ENCODE results near the gene POLG.

Gene POLG

DNA sequence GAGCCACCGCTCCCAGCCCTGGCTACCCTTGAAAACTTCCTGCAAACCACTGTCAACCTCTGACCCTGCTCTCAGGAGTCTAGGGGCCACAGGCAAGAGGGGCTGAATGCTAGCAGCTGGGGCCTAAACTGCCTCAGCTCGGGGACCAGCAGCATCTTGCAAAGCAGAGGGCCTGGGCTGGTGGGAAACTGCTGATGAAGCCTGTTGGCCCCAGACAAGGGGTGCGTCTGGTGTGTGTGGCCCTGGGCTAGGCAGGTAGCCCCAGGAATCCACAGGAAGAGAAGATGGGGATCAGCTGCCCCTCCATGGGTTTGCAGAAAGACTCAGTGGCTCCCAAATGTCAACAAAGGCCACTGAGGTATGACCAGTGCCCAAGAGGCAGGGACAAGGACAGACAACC lies 8.2 kb upstream of the POLG start:
- no peaks in the 10 kb centered on the region for H3K9me3 Mint-ChIP-seq
- no peak for DNase-seq
- no peak for ATAC-seq
- H3K4me3 Mint-ChIP-seq = no peak overlapping the region
- peaks cover 7% of the 10 kb centered on the region for H3K4me1 Mint-ChIP-seq
- peaks cover 22% of the 10 kb centered on the region for H3K27me3 Mint-ChIP-seq
- H3K27ac Mint-ChIP-seq = no peak overlapping the region

GRCh38 chr15:89341316-89342005 lies 6.8 kb upstream of the POLG start:
- Mint-ChIP-seq H3K27ac (no peak overlapping the region), H3K27me3 (peaks cover 14% of the 10 kb centered on the region), H3K9me3 (no peaks in the 10 kb centered on the region), H3K4me3 (no peak overlapping the region), H3K4me1 (peaks cover 21% of the 10 kb centered on the region)
- DNase-seq = no peak
- no peak for ATAC-seq

GRCh38 chr15:89340573-89340972 lies 5.9 kb upstream of the POLG start:
- Mint-ChIP-seq H3K27ac (no peak overlapping the region), H3K4me3 (no peak overlapping the region), H3K27me3 (peaks cover 7% of the 10 kb centered on the region), H3K9me3 (no peaks in the 10 kb centered on the region), H3K4me1 (peaks cover 24% of the 10 kb centered on the region)
- DNase-seq (no peak), ATAC-seq (no peak)

- no peak overlapping the region for H3K4me3 Mint-ChIP-seq
- H3K27ac Mint-ChIP-seq = no peak overlapping the region
- ATAC-seq (no peak), DNase-seq (no peak)
- peaks cover 0 to 7% of the 10 kb centered on the region in 2 donors for H3K9me3 Mint-ChIP-seq
- peaks cover 2% of the 10 kb centered on the region for H3K27me3 Mint-ChIP-seq
- peaks cover 34% of the 10 kb centered on the region for H3K4me1 Mint-ChIP-seq
Observed at GRCh38 chr15:89338036-89338435, 3.4 kb upstream of the POLG start.

DNA sequence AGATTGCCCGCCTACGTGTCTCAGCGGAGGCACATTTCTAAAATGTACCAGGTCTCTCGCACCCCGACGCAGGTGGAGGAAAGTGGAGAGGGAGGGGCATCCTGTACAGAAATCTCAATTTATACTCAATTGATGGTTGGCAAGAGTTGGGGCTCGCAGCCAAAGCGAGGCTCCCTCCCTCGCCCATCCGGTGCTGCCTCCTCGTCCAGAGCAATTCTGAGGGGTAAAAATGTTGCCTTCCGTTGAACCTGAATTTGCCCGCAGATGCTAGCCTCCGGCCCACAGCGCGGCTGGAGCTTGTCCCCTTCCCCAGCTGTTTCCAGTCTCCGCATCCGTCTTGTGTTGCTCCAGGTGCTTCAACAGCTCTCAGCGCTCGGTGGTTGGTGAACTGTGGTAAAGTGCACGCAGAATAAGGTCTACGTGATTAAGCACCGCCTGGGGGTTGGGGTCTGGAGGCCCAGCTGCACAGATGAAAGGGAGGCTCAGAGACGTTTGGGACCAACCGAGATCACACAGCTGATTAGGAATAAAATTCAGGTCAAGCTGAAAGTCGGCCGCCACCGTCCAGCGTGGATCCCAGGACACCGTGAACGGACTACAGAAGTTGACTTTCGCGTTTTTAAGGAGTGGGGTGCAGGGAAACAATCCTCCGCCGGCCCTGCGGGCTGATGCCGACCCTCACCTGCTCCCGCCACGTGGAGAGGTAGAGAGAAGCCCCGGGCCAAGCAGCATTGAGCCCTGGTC lies 846 bp upstream of the POLG start:
- ATAC-seq = peak; percentile 38
- peak overlapping the region; percentile 77 to 89 for H3K4me3 Mint-ChIP-seq
- H3K27me3 Mint-ChIP-seq = no peaks in the 10 kb centered on the region
- peaks cover 60% of the 10 kb centered on the region for H3K4me1 Mint-ChIP-seq
- peaks cover 0 to 7% of the 10 kb centered on the region in 2 donors for H3K9me3 Mint-ChIP-seq
- H3K27ac Mint-ChIP-seq = peak overlapping the region; percentile 90 to 100
- DNase-seq = no peak

- H3K27me3 Mint-ChIP-seq = no peaks in the 10 kb centered on the region
- peaks cover 74% of the 10 kb centered on the region for H3K4me1 Mint-ChIP-seq
- peak overlapping the region; percentile 79 to 89 for H3K4me3 Mint-ChIP-seq
- H3K27ac Mint-ChIP-seq = peak overlapping the region; percentile 82 to 87
- no peak for DNase-seq
- H3K9me3 Mint-ChIP-seq = peaks cover 0 to 7% of the 10 kb centered on the region in 2 donors
- no peak for ATAC-seq
Observed at GRCh38 chr15:89333959-89334509, 590 bp downstream of the POLG start.

DNA sequence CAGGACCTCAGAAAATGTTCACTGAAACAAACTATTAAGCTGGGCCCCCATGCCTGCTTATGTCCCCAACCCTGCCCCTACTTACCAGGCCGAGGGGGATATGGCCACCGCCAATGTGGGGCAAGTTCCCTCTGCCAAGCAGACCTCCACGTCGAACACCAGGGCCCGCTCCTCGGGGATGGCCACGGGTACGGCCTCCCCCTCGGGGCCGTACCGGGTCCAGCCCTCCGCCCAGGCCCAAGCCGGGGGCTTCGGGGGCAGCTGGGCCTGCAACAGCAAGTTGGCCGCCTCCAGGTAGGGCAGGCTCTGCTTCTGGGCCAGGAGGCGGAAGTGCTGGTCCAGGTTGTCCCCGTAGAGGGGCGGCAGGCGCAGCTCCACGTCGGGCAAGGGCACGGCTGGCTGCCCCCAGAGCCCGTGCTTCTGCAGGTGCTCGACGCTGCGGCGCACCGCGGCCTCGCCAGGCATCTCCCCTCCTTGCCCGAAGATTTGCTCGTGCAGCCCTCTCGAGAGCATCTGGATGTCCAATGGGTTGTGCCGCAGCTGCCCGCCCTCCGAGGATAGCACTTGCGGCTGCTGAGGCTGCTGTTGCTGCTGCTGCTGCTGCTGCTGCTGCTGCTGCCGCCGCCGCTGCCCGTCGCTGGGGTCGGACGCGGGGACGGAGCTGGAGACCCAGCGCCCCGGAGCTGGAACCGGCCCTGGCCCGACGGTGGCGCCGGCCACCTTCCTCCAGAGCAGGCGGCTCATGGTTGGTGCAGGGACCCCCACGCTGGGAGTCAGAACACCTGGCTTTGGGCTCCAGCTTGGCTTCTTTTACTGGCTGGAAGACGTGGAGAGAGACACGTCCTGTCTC lies 1.4 kb downstream of the POLG start:
- ATAC-seq = no peak
- Mint-ChIP-seq H3K27me3 (no peaks in the 10 kb centered on the region), H3K4me1 (peaks cover 77% of the 10 kb centered on the region), H3K27ac (peak overlapping the region; percentile 82 to 87), H3K9me3 (peaks cover 0 to 7% of the 10 kb centered on the region in 2 donors), H3K4me3 (peak overlapping the region; percentile 79 to 89)
- no peak for DNase-seq

DNA sequence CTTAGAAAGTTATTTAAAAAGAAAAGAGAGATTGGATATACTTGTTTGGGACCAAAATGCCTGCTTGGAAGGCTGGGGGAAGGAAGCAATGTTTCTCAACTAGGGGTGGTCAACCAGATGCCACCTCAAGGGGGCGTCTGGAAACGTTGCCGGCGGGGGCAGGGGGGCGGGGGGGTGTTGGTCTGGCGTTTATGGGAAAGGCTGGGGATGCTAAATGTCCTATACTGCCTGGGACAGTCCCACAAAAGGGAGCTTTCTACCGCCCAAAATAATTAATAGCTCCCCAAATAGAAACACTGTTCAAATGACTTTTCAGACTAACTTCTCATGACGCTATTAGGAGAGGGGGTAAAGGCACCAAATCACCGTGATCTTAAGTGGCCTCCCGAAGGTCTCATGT lies 2.2 kb downstream of the POLG start:
- Mint-ChIP-seq H3K27ac (peak overlapping the region in 1 of 2 donors; percentile 68), H3K27me3 (no peaks in the 10 kb centered on the region), H3K4me1 (peaks cover 69% of the 10 kb centered on the region), H3K9me3 (peaks cover 0 to 7% of the 10 kb centered on the region in 2 donors), H3K4me3 (peak overlapping the region; percentile 60 to 73)
- no peak for ATAC-seq
- DNase-seq = no peak

DNA sequence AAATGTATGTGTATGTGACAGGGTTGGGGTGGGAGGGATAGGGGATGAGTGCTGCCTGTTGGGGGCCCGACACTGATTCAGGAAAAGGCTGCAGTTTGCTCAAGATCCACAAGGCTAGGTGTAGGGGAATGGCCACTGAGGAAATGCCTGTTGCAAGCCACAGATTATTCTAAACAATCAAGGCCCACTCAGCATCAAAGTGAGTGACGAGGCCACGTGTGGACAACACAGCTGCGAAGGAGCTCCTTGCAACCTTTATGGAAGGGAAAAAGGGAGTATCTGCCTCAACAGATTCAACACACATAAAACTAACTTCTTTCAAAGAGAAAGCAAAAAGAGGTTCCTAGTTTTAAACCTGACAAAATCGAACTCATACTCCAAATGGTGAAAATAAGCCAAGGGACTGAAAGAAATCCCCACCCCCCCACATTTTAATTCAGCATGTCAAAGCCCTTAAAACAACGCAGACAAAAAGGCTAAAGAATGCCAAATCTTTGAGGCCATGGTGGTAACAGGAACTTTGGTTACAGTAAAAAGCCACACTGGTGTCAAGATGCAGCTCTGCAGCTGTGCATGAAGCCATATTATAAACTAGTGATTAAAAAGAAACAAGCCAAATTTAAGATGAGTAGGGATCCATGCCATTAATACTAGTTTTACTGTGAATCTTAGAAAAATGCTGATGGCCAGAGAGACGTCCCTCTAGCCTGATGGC lies 3.6 kb downstream of the POLG start:
- peaks cover 0 to 7% of the 10 kb centered on the region in 2 donors for H3K9me3 Mint-ChIP-seq
- H3K27me3 Mint-ChIP-seq = no peaks in the 10 kb centered on the region
- H3K4me3 Mint-ChIP-seq = peak overlapping the region; percentile 60 to 73
- DNase-seq (no peak), ATAC-seq (no peak)
- peaks cover 65% of the 10 kb centered on the region for H3K4me1 Mint-ChIP-seq
- no peak overlapping the region for H3K27ac Mint-ChIP-seq

DNA sequence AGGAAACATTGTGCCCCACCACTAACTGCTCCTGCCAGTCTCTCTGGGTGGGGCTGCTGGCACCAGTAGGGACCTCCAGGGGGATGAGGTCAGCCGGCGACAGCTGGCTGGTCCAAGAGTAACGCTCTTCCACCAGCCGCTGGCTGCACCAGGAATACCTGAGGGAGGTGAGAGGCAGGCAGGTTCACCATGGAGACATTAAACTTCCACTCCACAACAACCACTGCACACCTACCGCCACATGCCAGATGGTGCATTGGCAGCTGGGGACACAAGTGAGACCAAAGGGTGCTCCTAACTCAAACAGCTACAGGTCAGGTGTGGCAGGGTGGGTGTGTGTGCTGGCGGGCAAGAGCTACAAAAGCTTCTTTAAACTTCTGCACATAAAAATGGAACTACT lies 4.5 kb downstream of the POLG start:
- Mint-ChIP-seq H3K4me1 (peaks cover 58% of the 10 kb centered on the region), H3K9me3 (peaks cover 0 to 6% of the 10 kb centered on the region in 2 donors), H3K4me3 (peak overlapping the region; percentile 60 to 73), H3K27ac (peak overlapping the region in 1 of 2 donors; percentile 44), H3K27me3 (no peaks in the 10 kb centered on the region)
- DNase-seq (no peak), ATAC-seq (no peak)

DNA sequence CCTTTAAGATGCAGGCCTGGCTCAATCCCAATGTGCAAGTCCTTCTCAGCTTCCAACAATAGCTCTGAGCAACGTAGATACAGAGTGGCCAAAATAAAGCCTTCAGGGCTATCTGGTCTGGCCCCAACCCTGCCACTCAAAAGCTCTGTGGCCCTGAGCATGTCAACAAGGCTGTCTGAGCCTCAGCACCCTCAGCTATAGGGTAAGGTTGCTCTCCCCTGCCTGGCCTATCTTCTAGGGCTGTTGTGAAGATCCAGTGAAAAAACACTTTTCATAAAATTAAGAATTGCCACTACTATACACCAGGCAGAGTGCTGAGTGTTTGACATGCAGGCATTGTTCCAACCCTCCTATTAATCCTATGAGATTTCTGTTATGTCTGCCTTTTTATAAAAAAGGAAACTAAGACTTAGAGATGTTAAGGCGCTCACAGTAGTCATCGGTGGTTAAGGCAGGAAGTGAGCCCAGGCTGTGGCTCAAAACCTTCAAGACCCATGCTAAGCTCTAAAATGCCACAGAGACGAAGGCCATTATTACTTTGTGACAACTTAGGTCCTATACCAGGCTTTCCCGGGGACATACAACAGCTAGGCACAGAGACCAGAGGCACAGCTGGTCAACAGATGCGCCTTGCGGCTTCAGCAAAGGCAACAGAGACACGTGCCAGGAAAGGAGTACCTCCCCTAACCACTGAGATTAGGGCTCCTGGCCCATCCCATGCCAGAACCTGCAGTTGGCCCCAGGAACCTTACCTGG lies 5.1 kb downstream of the POLG start:
- H3K4me1 Mint-ChIP-seq = peaks cover 52% of the 10 kb centered on the region
- H3K27ac Mint-ChIP-seq = peak overlapping the region; percentile 59 to 78
- H3K4me3 Mint-ChIP-seq = peak overlapping the region; percentile 60 to 73
- ATAC-seq = peak; percentile 68
- H3K9me3 Mint-ChIP-seq = no peaks in the 10 kb centered on the region
- no peaks in the 10 kb centered on the region for H3K27me3 Mint-ChIP-seq
- DNase-seq = peak in 1 of 2 donors; percentile 44

GRCh38 chr15:89328398-89329254 lies 6.0 kb downstream of the POLG start:
- DNase-seq = no peak
- Mint-ChIP-seq H3K27me3 (no peaks in the 10 kb centered on the region), H3K9me3 (no peaks in the 10 kb centered on the region), H3K27ac (peak overlapping the region; percentile 33 to 59), H3K4me1 (peaks cover 52% of the 10 kb centered on the region), H3K4me3 (no peak overlapping the region)
- no peak for ATAC-seq

DNA sequence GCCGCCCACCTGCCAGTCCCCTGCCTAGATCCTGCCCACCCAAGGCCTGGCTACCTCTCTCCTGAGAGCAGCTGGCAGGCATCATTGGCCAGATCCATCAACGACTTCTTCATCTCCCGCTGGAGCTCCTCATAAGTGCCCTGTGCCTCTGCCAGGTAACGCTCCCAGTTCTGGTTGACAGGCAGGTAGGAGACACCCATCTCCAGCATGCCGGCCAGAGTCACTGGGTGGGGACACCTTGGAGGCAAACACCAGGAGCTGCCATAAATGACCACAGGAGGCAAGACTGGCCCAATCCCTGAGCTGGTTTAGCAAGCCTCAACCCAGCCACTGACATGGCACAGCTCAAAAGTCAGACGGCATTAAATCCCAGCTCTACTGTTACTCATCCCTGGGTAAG lies 7.5 kb downstream of the POLG start:
- ATAC-seq (no peak), DNase-seq (no peak)
- Mint-ChIP-seq H3K4me3 (no peak overlapping the region), H3K27me3 (no peaks in the 10 kb centered on the region), H3K9me3 (no peaks in the 10 kb centered on the region), H3K4me1 (peaks cover 53% of the 10 kb centered on the region), H3K27ac (peak overlapping the region; percentile 74 to 76)

All from stimulated activated naive CD8-positive, alpha-beta T cell treated with anti-CD3 and anti-CD28 coated beads, Interleukin-15, amount 100 ng/mL, for 72 hours (primary cell).